ENCODE data around the gene TNFRSF14. TPM values are rescaled to one million over a fixed set of nuclear protein-coding genes. Genes with fewer than 3 reads are reported as not detected.

Gene TNFRSF14
- total RNA-seq, 6 experiments from 2014 or later = 7.4 to 14.2 (median 11.5) TPM

DNA sequence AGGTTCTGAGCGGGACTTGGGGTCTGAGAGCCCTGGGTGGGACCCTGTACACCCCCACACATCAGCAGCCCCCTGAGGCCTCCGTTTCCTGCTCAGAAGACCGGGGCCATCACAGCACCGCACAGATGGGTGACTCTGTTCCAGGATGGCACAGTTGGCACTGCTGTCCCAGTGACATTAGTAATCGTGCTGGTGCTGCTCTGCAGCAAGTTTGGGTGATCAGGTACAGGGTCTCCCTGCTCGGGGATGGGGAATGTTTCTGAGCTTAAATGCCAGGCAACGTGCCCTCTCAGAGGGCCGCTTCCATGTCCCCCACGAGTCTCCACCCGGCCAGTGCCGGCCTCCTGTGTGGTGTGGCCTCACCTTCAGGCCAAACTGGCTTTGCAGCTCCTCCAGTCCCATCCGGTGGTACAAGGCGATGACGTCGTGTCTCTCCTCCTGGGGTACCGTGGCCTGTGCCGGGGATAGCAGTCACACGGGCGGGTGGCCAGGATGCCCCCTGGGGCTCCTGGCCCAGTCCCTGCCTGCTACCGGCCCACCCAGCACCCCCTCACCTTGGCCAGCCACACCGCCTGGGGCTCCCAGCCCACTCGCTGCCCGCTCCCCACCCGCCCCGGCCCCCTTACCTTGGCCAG is 47.5 kb downstream of the TNFRSF14 start:
- Mint-ChIP-seq H3K27ac (no peak overlapping the region), H3K27me3 (ENCODE audit: insufficient read depth) (peaks cover 7% of the 10 kb centered on the region), H3K4me1 (ENCODE audit: low read depth) (no peaks in the 10 kb centered on the region), H3K36me3 (ENCODE audit: low read depth) (no peaks in the 10 kb centered on the region; the same call in 1 of the 2 replicates), H3K4me3 (no peak overlapping the region), H3K9me3 (peaks cover 2% of the 10 kb centered on the region; the same call in 1 of the 2 replicates)
- DNase-seq = no peak
- TF ChIP-seq CTCF (IDR thresholded peaks at IDR 0.05) = no peak

DNA sequence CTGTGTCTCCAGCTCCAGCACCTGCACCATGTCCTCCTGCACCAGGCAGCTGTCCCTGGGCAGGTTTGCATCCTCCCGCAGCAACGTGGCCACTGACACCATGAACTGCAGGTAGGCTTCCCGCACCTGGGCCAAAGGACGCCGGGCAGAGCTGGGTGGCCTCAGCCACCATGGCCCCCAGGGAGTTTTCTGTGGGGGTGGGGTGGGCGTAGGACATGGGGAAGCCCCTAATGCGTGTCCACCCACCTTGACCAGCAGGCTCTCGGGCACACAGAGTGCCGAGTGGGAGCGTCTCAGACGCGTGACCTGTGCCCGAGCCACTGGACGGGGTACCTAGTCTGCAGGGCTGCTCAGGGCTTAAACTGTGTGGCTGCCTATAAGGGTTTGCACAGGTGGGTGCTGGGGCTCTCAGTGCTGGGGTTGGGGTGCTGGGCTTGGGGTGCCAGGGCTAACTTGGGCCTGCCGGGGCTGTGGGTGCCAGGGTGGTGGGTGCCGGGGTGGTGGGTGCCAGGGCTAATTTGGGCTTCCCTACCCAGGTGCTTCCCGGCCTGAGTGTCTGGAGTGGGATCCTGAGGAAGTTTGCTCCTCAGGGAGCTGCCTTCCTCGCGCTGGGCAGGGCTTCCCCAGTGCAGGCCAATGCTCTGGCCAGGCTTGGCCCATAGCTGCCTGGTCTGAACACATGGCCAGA is 48.1 kb downstream of the TNFRSF14 start:
- TF ChIP-seq CTCF (IDR thresholded peaks at IDR 0.05) = no peak
- Mint-ChIP-seq H3K4me1 (ENCODE audit: low read depth) (no peaks in the 10 kb centered on the region), H3K9me3 (no peaks in the 10 kb centered on the region), H3K4me3 (no peak overlapping the region), H3K36me3 (ENCODE audit: low read depth) (no peaks in the 10 kb centered on the region), H3K27me3 (ENCODE audit: insufficient read depth) (peaks cover 6% of the 10 kb centered on the region), H3K27ac (no peak overlapping the region)
- no peak for DNase-seq

GRCh38 chr1:2604844-2605508 is 48.8 kb downstream of the TNFRSF14 start:
- H3K36me3 Mint-ChIP-seq (ENCODE audit: low read depth) = no peaks in the 10 kb centered on the region
- H3K27ac Mint-ChIP-seq = no peak overlapping the region
- no peak overlapping the region for H3K4me3 Mint-ChIP-seq
- no peak for DNase-seq
- TF ChIP-seq CTCF (IDR thresholded peaks at IDR 0.05) = no peak
- no peaks in the 10 kb centered on the region for H3K4me1 Mint-ChIP-seq (ENCODE audit: low read depth)
- no peaks in the 10 kb centered on the region for H3K9me3 Mint-ChIP-seq
- peaks cover 6% of the 10 kb centered on the region for H3K27me3 Mint-ChIP-seq (ENCODE audit: insufficient read depth)

- Mint-ChIP-seq H3K9me3 (no peaks in the 10 kb centered on the region), H3K4me1 (ENCODE audit: low read depth) (no peaks in the 10 kb centered on the region), H3K27me3 (ENCODE audit: insufficient read depth) (peaks cover 6% of the 10 kb centered on the region), H3K27ac (no peak overlapping the region), H3K36me3 (ENCODE audit: low read depth) (no peaks in the 10 kb centered on the region), H3K4me3 (no peak overlapping the region)
- no peak for TF ChIP-seq CTCF (IDR thresholded peaks at IDR 0.05)
- no peak for DNase-seq
Observed at GRCh38 chr1:2605509-2606395, 49.6 kb downstream of the TNFRSF14 start.

GRCh38 chr1:2606396-2606880 is 50.3 kb downstream of the TNFRSF14 start:
- TF ChIP-seq CTCF (IDR thresholded peaks at IDR 0.05) = no peak
- Mint-ChIP-seq H3K9me3 (no peaks in the 10 kb centered on the region), H3K27me3 (ENCODE audit: insufficient read depth) (peaks cover 6% of the 10 kb centered on the region), H3K4me3 (no peak overlapping the region), H3K36me3 (ENCODE audit: low read depth) (no peaks in the 10 kb centered on the region), H3K4me1 (ENCODE audit: low read depth) (no peaks in the 10 kb centered on the region), H3K27ac (no peak overlapping the region)
- no peak for DNase-seq
